Fibroblast of skin of scalp (primary cell): ENCODE data around the gene NCBP2L.

Experiments
- DNase-seq: peaks from one replicate; pipeline ENCODE4 v3.0.0-alpha.2; 2013

Gene NCBP2L

GRCh38 chrX:107752714-107753113 is 24.8 kb upstream of the NCBP2L start:
- no peak for DNase-seq

GRCh38 chrX:107753187-107753586 is 24.3 kb upstream of the NCBP2L start:
- DNase-seq: no peak

GRCh38 chrX:107755721-107756120 is 21.8 kb upstream of the NCBP2L start:
- no peak for DNase-seq

- no peak for DNase-seq
Observed at GRCh38 chrX:107758231-107758766, 19.2 kb upstream of the NCBP2L start.

GRCh38 chrX:107760304-107761077 is 17.0 kb upstream of the NCBP2L start:
- DNase-seq: no peak

GRCh38 chrX:107763647-107764046 is 13.9 kb upstream of the NCBP2L start:
- no peak for DNase-seq

- no peak for DNase-seq
Observed at GRCh38 chrX:107764845-107765608, 12.5 kb upstream of the NCBP2L start.

GRCh38 chrX:107766470-107767150 is 10.9 kb upstream of the NCBP2L start:
- peak; percentile 49 for DNase-seq

- DNase-seq: no peak
Observed at GRCh38 chrX:107768051-107768450, 9.5 kb upstream of the NCBP2L start.

GRCh38 chrX:107769581-107770317 is 7.8 kb upstream of the NCBP2L start:
- no peak for DNase-seq

- DNase-seq: no peak
Observed at GRCh38 chrX:107773206-107773605, 4.3 kb upstream of the NCBP2L start.

- DNase-seq: no peak
Observed at GRCh38 chrX:107773906-107774435, 3.6 kb upstream of the NCBP2L start.

GRCh38 chrX:107775000-107775733 is 2.4 kb upstream of the NCBP2L start:
- DNase-seq: no peak

GRCh38 chrX:107775734-107776511 is 1.6 kb upstream of the NCBP2L start, which contains the start of gene TSC22D3:
TSS of gene TSC22D3 (minus strand) at chrX:107775787. CDS start at chrX:107775419, 368 bp downstream.
- peak; percentile 63 for DNase-seq

GRCh38 chrX:107776649-107777535 is 641 bp upstream of the NCBP2L start:
- peak; percentile 83 for DNase-seq

- no peak for DNase-seq
Observed at GRCh38 chrX:107780525-107780924, 3.0 kb downstream of the NCBP2L start.

- DNase-seq: no peak
Observed at GRCh38 chrX:107787827-107788226, 10.3 kb downstream of the NCBP2L start.

- no peak for DNase-seq
Observed at GRCh38 chrX:107804427-107804826, 26.9 kb downstream of the NCBP2L start.

- DNase-seq: no peak
Observed at GRCh38 chrX:107805179-107805578, 27.6 kb downstream of the NCBP2L start.
